Measurements from ENCODE around the gene SHISA5. TPM values are rescaled to one million over a fixed set of nuclear protein-coding genes. Genes with fewer than 3 reads are reported as not detected.
"Not testable (repeated sequence)": the region's sequence is repeated elsewhere in the genome, so short reads cannot be mapped to it uniquely, and the experiment has no call there.

Gene SHISA5
- total RNA-seq, 1 experiment from 2014 or later = 192 TPM

GRCh38 chr3:48464713-48465221 lies 39.2 kb downstream of the SHISA5 start:
- H3K4me3 Mint-ChIP-seq (ENCODE audit: low read depth, unreplicated experiment) = no peak overlapping the region
- no peaks in the 10 kb centered on the region for H3K9me3 Mint-ChIP-seq (ENCODE audit: low read depth, unreplicated experiment)
- DNase-seq = no peak
- H3K4me1 Mint-ChIP-seq (ENCODE audit: low read depth, unreplicated experiment) = peaks cover 18% of the 10 kb centered on the region
- BruUV-seq (replicated peaks) = no TSS peak
- H3K27me3 Mint-ChIP-seq (ENCODE audit: unreplicated experiment) = no peaks in the 10 kb centered on the region
- H3K27ac Mint-ChIP-seq (ENCODE audit: unreplicated experiment) = no peak overlapping the region
- H3K36me3 Mint-ChIP-seq (ENCODE audit: insufficient read depth, unreplicated experiment) = peaks cover 40% of the 10 kb centered on the region
- TF ChIP-seq CTCF (IDR thresholded peaks at IDR 0.05; ENCODE audit: unreplicated experiment) = no peak
- CTCF ChIA-PET = interaction anchor here (1.4 to 1.6 kb wide), 2 partner anchors 43 to 85 kb away, joined by 5 to 6 read pairs; no protein-coding TSS in a partner anchor
- intact Hi-C loops (cut with micrococcal nuclease; ENCODE audit: unreplicated experiment) = loop anchor here (1.0 kb wide), 2 partner anchors 43 to 84 kb away; no protein-coding TSS in a partner anchor

GRCh38 chr3:48463703-48464102 lies 40.3 kb downstream of the SHISA5 start:
- no peak for DNase-seq
- intact Hi-C loops (cut with micrococcal nuclease; ENCODE audit: unreplicated experiment) = no loop called here
- H3K27ac Mint-ChIP-seq (ENCODE audit: unreplicated experiment) = no peak overlapping the region
- H3K27me3 Mint-ChIP-seq (ENCODE audit: unreplicated experiment) = no peaks in the 10 kb centered on the region
- no peak overlapping the region for H3K4me3 Mint-ChIP-seq (ENCODE audit: low read depth, unreplicated experiment)
- peaks cover 32% of the 10 kb centered on the region for H3K36me3 Mint-ChIP-seq (ENCODE audit: insufficient read depth, unreplicated experiment)
- CTCF ChIA-PET = interaction anchor here (0.6 kb wide), 1 partner anchor 229 kb away, joined by 4 read pairs; no protein-coding TSS in a partner anchor
- no TSS peak for BruUV-seq (replicated peaks)
- TF ChIP-seq CTCF (IDR thresholded peaks at IDR 0.05; ENCODE audit: unreplicated experiment) = no peak
- H3K4me1 Mint-ChIP-seq (ENCODE audit: low read depth, unreplicated experiment) = peaks cover 18% of the 10 kb centered on the region
- no peaks in the 10 kb centered on the region for H3K9me3 Mint-ChIP-seq (ENCODE audit: low read depth, unreplicated experiment)

GRCh38 chr3:48461767-48462166 lies 42.2 kb downstream of the SHISA5 start:
- peaks cover 18% of the 10 kb centered on the region for H3K36me3 Mint-ChIP-seq (ENCODE audit: insufficient read depth, unreplicated experiment)
- H3K27ac Mint-ChIP-seq (ENCODE audit: unreplicated experiment); H3K27me3 Mint-ChIP-seq (ENCODE audit: unreplicated experiment); H3K4me3 Mint-ChIP-seq (ENCODE audit: low read depth, unreplicated experiment); H3K9me3 Mint-ChIP-seq (ENCODE audit: low read depth, unreplicated experiment); H3K4me1 Mint-ChIP-seq (ENCODE audit: low read depth, unreplicated experiment); CTCF ChIA-PET; DNase-seq; BruUV-seq (replicated peaks); intact Hi-C loops (cut with micrococcal nuclease; ENCODE audit: unreplicated experiment): not testable (repeated sequence)

- DNase-seq = no peak
- Mint-ChIP-seq H3K9me3 (ENCODE audit: low read depth, unreplicated experiment) (no peaks in the 10 kb centered on the region), H3K36me3 (ENCODE audit: insufficient read depth, unreplicated experiment) (peaks cover 9% of the 10 kb centered on the region), H3K4me1 (ENCODE audit: low read depth, unreplicated experiment) (peaks cover 4% of the 10 kb centered on the region), H3K4me3 (ENCODE audit: low read depth, unreplicated experiment) (no peak overlapping the region), H3K27ac (ENCODE audit: unreplicated experiment) (no peak overlapping the region), H3K27me3 (ENCODE audit: unreplicated experiment) (no peaks in the 10 kb centered on the region)
- CTCF ChIA-PET = interaction anchor here (0.6 kb wide), 1 partner anchor 80 kb away, joined by 4 read pairs; no protein-coding TSS in a partner anchor
- TF ChIP-seq CTCF (IDR thresholded peaks at IDR 0.05; ENCODE audit: unreplicated experiment) = no peak
- BruUV-seq (replicated peaks) = no TSS peak
- intact Hi-C loops (cut with micrococcal nuclease; ENCODE audit: unreplicated experiment) = no loop called here
Observed at GRCh38 chr3:48460517-48460902, 43.5 kb downstream of the SHISA5 start.

- DNase-seq = no peak
- Mint-ChIP-seq H3K27ac (ENCODE audit: unreplicated experiment) (no peak overlapping the region), H3K27me3 (ENCODE audit: unreplicated experiment) (no peaks in the 10 kb centered on the region), H3K9me3 (ENCODE audit: low read depth, unreplicated experiment) (no peaks in the 10 kb centered on the region), H3K4me1 (ENCODE audit: low read depth, unreplicated experiment) (no peaks in the 10 kb centered on the region), H3K36me3 (ENCODE audit: insufficient read depth, unreplicated experiment) (peaks cover 3% of the 10 kb centered on the region), H3K4me3 (ENCODE audit: low read depth, unreplicated experiment) (no peak overlapping the region)
- intact Hi-C loops (cut with micrococcal nuclease; ENCODE audit: unreplicated experiment) = no loop called here
- no TSS peak for BruUV-seq (replicated peaks)
- no peak for TF ChIP-seq CTCF (IDR thresholded peaks at IDR 0.05; ENCODE audit: unreplicated experiment)
- CTCF ChIA-PET = interaction anchor here (0.6 kb wide), 1 partner anchor 80 kb away, joined by 4 read pairs; no protein-coding TSS in a partner anchor
Observed at GRCh38 chr3:48459773-48460516, 44.0 kb downstream of the SHISA5 start.
